CD4-positive, alpha-beta T cell treated with Interleukin-6 at 100 ng/mL for 8 hours (primary cell): Measurements from ENCODE around the gene TMC1.

Experiments used
- DNase-seq: peaks from one replicate; pipeline ENCODE4 v3.0.0-alpha.2; 2020; ENCODE audit warnings: mixed read lengths, low spot score

Gene TMC1

DNA sequence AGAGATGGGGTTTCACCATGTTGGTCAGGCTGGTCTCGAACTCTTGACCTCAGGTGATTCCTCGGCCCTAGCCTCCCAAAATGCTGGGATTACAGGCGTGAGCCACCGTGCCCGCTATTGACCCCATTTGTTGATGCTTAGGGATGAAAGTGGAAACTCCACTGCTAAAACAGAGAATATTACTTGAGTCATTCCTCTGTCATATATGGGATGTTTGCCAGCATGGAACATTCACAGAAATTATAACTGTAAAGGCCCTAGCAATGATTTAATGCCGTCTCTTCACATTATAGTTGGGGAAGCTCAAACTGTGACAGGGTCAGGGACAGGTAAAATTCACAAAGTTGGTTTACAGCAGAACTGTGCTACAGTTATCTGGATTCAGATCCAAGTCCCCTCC lies 94.5 kb downstream of the TMC1 start:
- no peak for DNase-seq

- no peak for DNase-seq
These were observed 97.4 kb downstream of the TMC1 start for GRCh38 chr9:72618811-72619210.

GRCh38 chr9:72622186-72622585 lies 100.8 kb downstream of the TMC1 start:
- no peak for DNase-seq

GRCh38 chr9:72623156-72623555 lies 101.7 kb downstream of the TMC1 start:
- no peak for DNase-seq

GRCh38 chr9:72627147-72627546 lies 105.7 kb downstream of the TMC1 start:
- no peak for DNase-seq

GRCh38 chr9:72627956-72628540 lies 106.6 kb downstream of the TMC1 start:
- no peak for DNase-seq

DNA sequence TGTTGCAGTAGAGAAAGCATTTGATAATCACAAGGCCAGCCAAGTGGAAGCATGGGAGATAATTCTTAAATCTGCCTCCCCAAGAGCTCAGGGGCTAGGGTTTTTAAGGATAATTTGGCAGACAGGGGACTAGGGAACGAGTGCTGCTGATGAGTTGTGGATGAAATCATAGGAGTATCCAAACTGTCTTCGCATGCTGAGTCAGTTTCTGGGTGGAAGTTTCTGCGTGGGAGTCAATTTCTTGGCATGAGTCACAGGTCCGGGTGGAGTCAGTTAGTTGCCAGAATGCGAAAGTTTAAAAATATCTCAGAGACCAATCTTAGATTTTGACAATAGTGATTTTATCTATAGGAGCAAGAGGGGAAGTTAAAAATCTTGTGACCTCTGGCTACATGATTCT lies 112.6 kb downstream of the TMC1 start:
- DNase-seq, result no peak

GRCh38 chr9:72635197-72635596 lies 113.8 kb downstream of the TMC1 start:
- no peak for DNase-seq

DNA sequence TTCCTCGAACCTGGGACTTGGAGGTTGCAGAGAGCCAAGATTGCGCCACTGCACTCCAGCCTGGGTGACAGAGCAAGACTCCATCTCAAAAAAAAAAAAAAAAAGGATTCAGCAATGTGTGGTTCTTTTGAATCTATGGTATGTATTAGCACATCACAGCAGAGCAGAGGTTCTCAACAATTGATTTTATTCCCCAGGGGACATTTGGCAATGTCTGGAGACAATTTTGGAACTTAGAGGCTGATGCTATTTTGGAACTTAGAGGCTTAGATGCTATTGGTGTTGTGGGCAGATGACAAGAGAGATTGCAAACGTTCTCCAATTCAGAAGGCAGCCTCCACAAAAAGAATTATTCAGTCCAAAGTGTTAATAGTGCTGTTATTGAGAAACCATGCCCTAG lies 115.2 kb downstream of the TMC1 start:
- no peak for DNase-seq

DNA sequence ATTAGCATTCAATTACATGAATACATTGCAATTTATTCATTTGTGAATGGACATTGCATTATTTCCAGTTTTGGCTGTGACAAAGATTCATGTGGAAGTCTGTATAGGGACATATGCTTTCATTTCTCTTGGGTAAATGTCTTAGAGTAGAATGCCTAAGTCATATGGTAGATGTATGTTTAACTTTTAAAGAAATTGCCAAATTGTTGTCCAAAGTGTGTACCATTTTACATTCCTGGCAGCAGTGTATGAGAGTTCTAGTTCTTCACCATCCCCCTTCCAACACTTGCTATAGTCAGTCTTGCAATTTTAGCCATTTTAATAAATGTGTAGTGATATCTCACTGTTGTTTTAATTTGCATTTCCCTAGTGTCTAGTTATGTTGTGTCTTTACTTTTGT lies 122.2 kb downstream of the TMC1 start:
- DNase-seq, result no peak

GRCh38 chr9:72646061-72646460 lies 124.7 kb downstream of the TMC1 start:
- no peak for DNase-seq

GRCh38 chr9:72648324-72649126 lies 127.1 kb downstream of the TMC1 start:
- DNase-seq, result no peak

DNA sequence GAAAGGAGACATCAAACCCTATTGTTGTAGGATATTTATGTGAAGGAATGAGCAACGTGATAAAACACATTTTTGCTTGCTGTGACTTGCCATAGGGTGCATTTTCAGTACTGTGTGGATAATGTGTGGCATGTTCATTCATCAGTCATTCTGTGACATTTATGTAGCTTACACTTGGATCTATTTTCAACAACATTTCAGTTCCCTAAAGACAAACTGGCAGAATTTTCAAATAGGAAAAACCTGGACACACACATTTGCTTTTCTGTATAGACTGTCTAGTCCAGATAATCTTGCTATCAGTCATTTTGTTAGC lies 127.7 kb downstream of the TMC1 start:
- DNase-seq, result no peak

- no peak for DNase-seq
These were observed 128.8 kb downstream of the TMC1 start for GRCh38 chr9:72650206-72650605.

DNA sequence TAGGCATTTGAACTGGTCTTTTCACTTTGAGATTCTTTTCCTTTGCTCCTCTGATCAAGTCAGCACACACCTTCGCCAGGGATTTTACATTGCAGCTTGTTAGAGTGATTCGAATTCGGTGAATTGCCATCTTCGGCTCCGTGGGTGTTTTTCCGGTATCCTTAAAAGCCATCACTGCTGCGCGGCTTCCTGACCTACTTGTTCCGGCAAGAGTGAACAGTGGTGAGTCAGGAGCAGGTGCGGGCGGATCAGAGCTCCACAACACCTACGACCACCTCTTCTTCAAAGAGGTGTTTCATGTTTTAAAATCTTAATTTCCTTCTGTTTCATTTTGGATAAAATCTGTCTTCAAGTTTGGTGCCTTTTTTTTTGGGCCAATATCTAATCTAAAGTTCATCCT lies 134.6 kb downstream of the TMC1 start:
- no peak for DNase-seq

- DNase-seq, result no peak
These were observed 135.6 kb downstream of the TMC1 start for GRCh38 chr9:72657023-72657422.

GRCh38 chr9:72658703-72659102 lies 137.3 kb downstream of the TMC1 start:
- DNase-seq, result no peak

DNA sequence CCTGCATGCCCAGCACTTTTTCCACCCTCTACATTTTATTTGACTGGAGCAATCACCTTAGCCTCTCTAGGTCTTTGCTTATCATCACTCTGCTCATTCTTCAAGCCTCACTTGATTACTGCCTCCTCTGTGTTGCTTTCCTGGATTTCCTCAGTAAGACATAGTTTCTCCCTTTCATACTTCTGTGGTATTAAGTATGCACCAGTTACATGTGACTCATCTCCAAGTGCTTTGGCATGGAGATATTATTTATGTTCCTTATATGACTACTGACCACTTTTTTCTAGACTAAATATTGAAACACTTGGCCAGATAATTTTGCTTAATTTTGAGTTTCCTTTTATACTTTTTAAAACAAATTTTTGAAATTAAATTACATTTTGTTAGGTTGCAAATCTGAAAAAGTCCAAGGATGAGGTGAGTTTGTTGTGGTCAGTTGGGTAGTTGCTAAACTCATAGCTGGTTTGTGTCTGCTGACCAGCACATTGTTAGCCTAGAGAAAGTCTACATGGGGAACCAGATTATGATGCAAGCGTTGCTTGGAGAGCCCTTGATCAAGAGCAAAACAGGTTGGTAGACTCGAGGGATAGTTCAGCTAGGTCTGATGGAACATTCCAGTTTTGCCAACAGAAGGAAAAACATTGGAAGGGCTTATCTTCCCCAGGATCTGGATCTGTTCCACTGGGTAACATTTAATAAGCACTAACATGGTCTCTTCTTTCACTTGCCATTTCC lies 140.2 kb downstream of the TMC1 start:
- no peak for DNase-seq

DNA sequence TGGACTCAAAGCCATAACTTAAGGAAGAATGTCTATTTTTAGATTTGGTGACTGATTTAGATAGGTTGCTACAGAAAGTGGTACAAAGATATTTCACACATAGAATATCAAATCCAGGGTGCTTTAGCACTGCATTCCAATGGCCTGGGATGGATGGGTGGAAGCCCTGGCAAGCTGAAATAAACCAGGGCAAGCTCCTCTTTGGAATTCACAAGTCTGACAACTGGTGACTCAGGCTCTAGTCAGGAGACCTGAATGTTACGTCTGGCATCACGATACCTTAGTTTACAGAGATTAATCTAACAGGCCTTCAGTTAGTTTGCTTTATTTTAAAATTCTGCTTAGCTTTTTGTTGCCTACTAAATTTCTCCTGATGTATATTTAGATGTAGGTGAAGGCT lies 144.0 kb downstream of the TMC1 start:
- DNase-seq, result no peak

DNA sequence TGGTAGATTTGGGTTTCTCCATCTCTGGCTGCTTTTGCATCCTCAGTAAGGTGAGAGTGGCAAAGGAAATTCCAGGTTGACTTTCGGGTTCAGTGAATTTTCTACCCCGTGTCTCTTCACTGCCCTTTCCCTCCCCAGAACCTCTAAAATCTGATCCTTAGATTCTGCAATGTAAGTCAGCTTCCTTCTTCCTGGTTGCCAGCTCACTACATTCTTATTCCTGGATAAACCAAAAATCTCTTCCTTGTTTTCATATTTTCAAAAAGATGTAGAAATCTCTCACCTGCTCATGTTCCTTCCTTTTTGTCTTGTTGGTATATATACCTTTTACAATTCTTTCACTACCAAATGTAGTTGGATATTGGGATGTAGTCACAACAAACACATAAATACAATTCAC lies 145.8 kb downstream of the TMC1 start:
- DNase-seq, result no peak

- DNase-seq, result no peak
These were observed 153.6 kb downstream of the TMC1 start for GRCh38 chr9:72674961-72675360.

DNA sequence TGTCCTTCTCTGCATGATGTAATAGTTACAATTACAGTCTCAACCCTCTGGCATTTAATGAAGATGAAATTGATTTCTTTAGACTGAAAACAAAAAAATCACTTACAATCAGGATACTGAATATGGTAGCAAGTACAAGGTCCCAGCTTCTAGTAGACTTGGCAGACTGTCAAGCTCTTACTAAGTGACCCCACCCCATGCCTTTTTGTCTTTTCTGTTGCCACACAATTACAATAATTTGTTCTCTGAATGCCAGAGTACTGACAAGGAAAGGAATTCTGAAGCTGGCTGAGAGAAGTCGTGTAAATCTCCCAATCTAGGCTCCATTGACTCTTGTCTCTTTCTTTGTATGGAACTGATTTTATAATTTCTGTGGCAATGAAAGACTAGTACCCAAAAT lies 154.2 kb downstream of the TMC1 start:
- no peak for DNase-seq

GRCh38 chr9:72680593-72681282 lies 159.3 kb downstream of the TMC1 start:
- DNase-seq, result no peak
